Coronary artery (tissue), 2 donors: ENCODE measurements around the gene FARP1.

Experiments used
- DNase-seq: peaks from one replicate; pipeline ENCODE4 v3.0.0-alpha.2; 2017; ENCODE audit warnings: low spot score
- H3K27ac ChIP-seq, 2 donors: fragments of 200-600 bp; sonication (generic); one replicate each; pipeline ENCODE4 v1.5.1; 2016 to 2019
- H3K4me3 ChIP-seq: fragments of 200-600 bp; sonication (generic); 2 replicates; pipeline ENCODE4 v1.5.1; 2016; ENCODE audit warnings: mild to moderate bottlenecking, moderate library complexity
- CTCF ChIP-seq: fragments of 200-600 bp; sonication (generic); IDR thresholded peaks from one replicate; pipeline ENCODE4 v1.5.1; 2019; ENCODE audit warnings: antibody characterized with exemption

Gene FARP1

GRCh38 chr13:98396071-98396710, 253.3 kb downstream of the FARP1 start:
- DNase-seq = no peak
- no peak for TF ChIP-seq CTCF
- Histone ChIP-seq H3K4me3 (no peak overlapping the region), H3K27ac (no peak overlapping the region)

GRCh38 chr13:98397221-98397620, 254.3 kb downstream of the FARP1 start:
- H3K4me3 ChIP-seq = no peak overlapping the region
- no peak for DNase-seq
- no peak overlapping the region for H3K27ac ChIP-seq
- no peak for TF ChIP-seq CTCF

- DNase-seq = no peak
- TF ChIP-seq CTCF = no peak
- Histone ChIP-seq H3K4me3 (no peak overlapping the region), H3K27ac (no peak overlapping the region)
Observed at GRCh38 chr13:98397861-98398260, 255.0 kb downstream of the FARP1 start.

DNA sequence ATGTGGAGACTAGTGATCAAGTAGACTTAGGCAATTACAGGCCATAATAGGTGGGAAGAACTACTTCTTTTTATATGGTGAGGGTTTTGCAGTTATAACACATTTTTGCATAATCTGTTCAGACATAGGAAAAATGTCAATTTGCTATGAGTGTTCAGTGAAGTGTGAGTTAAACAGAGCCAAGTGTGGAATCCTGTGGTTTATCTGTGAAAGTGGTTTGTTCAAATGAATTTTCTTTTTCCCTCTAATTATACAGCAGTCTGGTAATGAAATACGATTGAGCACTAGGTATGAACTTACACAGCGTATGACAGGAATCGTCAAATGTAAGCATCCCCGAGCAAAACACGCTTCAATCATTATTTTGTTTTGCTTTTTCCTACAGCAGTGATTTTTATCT, 255.7 kb downstream of the FARP1 start:
- TF ChIP-seq CTCF = no peak

DNA sequence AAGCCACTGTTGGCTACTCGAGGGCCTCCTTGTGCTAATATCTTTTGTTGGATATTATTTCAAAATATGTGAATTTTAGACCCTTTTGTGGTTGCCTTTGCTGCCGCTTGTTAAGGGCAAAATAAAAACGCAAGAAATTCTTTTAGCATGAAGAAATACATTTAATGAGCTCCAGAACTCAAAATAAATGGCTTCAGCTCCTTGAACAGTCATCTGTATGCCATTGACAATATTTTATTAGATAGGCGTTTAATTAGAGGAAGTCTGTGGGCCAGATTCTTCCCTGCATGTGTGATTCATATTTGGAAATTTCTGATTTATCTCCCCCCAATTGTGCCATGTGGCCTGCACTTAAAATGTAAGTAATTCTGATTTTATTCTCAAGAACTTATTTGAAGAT, 256.9 kb downstream of the FARP1 start:
- Histone ChIP-seq H3K27ac (no peak overlapping the region), H3K4me3 (no peak overlapping the region)
- no peak for TF ChIP-seq CTCF
- DNase-seq = no peak

More for the DNA sequence above, 255.7 kb downstream of the FARP1 start:
- DNase-seq = no peak
- no peak overlapping the region for H3K4me3 ChIP-seq
- H3K27ac ChIP-seq = no peak overlapping the region

DNA sequence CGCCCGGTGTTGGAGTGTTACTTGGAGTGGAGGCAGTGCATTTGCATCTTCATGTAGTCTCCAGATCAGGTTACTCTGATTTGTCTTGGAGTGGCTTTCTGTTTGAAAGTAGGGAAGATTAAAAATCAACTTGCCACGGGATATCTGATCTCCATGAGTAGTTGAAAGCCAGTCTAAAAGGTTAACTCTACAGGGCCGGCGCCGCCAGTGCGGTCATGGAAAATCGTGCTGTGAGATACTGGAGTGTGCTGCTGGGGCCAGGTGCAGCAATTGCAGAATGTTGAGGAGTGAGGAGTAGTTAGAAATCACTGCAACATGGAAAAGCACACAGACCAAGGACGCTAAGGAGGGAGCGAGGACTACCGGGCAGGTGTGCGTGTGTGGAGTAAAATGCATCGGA, 259.0 kb downstream of the FARP1 start:
- Histone ChIP-seq H3K4me3 (no peak overlapping the region), H3K27ac (no peak overlapping the region)
- TF ChIP-seq CTCF = no peak
- no peak for DNase-seq

GRCh38 chr13:98403076-98403475, 260.2 kb downstream of the FARP1 start:
- H3K27ac ChIP-seq = no peak overlapping the region
- no peak for DNase-seq
- TF ChIP-seq CTCF = no peak
- H3K4me3 ChIP-seq = no peak overlapping the region
